HG03558 (cell line): ENCODE data around the gene FNIP1.
"Not testable (repeated sequence)": the region's sequence is repeated elsewhere in the genome, so short reads cannot be mapped to it uniquely, and the experiment has no call there.

Experiments
- ATAC-seq: cut with Tn5 transposase; IDR thresholded peaks from one replicate; pipeline ENCODE4 v1.9.1; 2021; ENCODE audit warnings: moderate number of reproducible peaks; ENCODE audit not compliant: unreplicated experiment; ENCODE audit errors: extremely low read depth

The FNIP1 gene

DNA sequence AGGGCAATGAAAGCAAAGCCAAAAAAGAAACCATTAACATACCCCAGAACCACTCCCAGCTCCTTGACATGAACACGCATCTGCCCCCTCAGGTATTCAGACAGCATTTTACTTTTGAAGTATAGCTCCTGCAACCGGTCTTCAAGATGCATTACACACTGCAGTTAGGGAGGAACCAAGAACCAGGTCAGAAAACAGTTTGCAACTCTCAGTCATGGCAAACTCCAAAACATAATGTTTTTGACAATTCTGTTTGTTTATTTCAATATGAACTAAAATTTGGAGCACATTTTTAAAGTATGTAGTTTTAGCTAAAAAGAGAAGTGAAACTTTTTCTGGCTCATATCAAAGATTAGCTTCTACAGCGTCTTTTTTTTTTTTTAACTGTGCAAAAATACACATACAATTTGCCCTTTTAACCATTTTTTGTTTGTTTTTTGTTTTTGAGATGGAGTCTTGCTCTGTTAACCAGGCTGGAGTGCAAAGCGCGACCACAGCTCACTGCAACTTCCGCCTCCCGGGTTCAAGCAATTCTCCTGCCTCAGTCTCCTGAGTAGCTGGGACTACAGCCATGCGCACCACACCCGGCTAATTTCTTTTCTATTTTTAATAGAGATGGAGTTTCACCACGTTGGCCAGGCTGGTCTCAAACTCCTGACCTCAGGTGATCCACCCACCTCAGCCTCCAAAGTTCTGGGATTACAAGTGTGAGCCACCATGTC, 149.6 kb downstream of the FNIP1 start:
- peak; percentile 40 for ATAC-seq

DNA sequence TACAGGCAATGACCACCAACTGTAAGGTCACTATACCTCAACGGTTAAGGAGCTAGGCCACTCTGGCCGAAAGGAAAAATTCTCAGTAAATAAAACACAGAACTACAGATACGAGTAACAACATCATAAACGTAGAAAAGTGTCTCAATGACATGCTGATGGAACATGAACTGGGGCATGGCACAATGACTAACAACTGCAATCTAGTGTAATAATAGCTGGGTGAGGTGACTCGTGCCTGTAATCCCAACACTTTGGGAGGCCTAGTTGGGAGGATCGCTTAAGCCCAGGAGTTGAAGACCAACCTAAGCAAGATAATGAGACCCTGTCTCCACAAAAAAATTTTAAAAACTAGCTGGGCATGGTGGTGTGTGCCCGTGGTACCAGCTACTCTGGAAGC, 152.0 kb downstream of the FNIP1 start:
- ATAC-seq = no peak

GRCh38 chr5:131644370-131644769, 152.4 kb downstream of the FNIP1 start:
- no peak for ATAC-seq

DNA sequence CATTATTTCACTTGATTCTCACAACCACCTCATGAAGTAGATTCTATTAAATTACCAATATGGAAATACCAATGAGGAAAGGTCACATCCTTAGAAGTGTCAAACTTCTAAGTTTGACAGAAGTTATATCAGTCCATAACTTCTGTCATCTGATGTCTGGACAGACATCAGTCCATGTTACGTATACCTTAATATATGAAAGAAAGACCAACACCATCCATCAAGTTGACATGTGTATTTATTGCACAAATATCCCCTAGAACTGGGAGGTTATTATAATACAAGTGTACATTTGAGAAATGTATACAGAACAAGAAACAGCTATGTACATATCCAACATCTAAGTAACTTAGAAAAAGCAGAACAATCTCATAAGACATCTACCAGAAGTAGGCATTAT, 155.3 kb downstream of the FNIP1 start:
- ATAC-seq = no peak

GRCh38 chr5:131640043-131640856, 156.6 kb downstream of the FNIP1 start:
- ATAC-seq = no peak

DNA sequence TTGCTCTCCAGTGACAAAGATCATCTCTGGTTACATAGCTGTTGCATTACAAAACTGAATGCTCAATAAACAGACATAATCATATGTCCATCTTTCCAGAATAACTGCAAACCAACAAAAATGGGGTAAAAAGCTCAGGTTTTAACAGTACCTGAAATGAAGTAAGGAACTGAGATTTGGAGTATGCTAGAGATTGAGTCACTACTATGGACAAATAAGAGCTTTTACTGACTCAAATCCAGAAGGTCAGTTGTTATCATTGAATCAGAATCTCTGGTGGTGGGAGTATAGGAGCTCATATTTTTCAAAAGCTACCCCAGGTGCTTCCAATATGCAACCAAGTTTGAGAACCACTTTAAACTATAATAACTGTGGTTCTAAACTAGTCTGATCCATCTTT, 157.7 kb downstream of the FNIP1 start:
- ATAC-seq = no peak

DNA sequence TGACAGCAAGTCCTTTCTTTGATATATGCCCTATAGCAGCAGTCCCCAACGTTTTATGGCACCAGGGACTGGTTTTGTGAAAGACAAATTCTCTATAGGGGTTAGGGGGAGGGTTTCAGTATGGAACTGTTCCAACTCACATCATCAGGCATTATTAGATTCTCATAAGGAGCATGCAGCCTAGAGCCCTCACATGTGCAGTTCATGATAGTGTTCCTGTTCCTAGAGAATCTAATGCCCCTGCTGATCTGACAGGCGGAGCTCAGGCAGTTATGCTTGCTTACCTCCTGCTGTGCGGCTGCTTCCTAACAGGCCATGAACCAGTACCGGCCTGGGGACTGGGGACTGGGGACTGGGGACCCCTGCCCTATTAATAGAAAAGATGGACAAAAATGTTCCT, 159.1 kb downstream of the FNIP1 start:
- ATAC-seq = no peak

DNA sequence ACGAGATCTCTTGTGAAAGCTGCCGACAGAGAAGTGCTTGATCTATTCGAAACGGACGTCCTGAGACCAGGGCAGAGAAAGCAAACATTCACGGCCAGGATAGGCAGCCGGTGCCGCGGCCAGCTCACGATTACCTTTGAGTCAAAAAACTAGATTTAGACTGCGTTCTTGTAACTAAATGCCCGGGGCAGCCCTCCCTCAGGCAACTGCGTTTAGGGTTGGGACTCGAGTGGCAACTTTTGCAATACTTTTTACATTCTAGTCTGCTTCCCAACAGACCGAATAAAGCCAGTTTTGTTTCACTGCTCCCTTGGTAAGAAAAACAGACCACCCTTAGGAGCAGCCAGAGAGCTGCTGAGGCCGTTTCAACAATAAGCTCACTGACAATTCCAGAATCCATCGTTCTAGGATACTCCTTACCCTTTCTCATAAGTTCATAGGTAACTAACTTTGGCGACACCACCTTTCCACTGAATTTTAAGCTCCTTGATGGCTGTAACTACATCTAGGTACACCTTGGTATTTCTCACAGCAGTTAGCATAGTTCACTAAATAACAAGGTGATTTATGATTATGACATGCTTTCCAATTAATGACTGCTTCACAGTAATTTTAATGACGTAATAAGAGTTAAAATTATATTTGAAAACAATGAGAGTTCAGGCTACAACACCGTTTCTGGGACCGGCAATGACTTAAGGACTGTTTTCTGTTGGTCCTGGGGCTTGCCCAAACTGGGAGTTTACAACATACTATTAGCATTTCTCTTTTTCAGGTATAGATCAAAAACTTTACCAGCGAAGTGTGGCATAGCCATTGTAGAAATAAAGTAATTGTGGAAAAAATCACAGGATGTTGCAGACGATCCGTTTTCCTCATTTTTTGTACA, 160.9 kb downstream of the FNIP1 start:
- ATAC-seq = no peak

GRCh38 chr5:131634996-131635683, 161.7 kb downstream of the FNIP1 start, which contains the start of gene RAPGEF6:
Gene RAPGEF6 (minus strand): TSS chr5:131635229. CDS start chr5:131635030, 199 bp downstream.
- peak; percentile 75 for ATAC-seq

GRCh38 chr5:131634666-131634995, 162.2 kb downstream of the FNIP1 start:
- ATAC-seq = peak; percentile 9

GRCh38 chr5:131634238-131634637, 162.6 kb downstream of the FNIP1 start:
- ATAC-seq = no peak

DNA sequence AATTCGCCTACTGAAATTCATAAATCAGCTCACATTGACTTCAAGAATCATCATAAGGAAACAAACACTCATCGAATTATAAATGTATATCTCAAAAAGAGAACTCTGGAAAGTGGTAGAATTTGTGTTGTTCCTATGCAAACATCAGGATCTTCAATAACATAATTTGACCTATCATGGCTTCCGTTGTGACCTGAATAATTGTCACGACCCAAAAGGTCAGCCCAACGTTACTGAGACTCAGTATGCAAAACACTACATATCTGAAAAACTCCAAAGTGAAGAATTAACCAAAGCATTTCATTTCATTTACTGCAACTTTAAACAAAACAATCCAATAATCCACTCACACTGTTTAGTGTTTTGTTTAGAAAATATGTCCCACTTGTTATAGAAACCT, 163.0 kb downstream of the FNIP1 start:
- no peak for ATAC-seq

- ATAC-seq = no peak
Observed at GRCh38 chr5:131630963-131631350, 165.9 kb downstream of the FNIP1 start.

- ATAC-seq = no peak
Observed at GRCh38 chr5:131630208-131630962, 166.4 kb downstream of the FNIP1 start.

DNA sequence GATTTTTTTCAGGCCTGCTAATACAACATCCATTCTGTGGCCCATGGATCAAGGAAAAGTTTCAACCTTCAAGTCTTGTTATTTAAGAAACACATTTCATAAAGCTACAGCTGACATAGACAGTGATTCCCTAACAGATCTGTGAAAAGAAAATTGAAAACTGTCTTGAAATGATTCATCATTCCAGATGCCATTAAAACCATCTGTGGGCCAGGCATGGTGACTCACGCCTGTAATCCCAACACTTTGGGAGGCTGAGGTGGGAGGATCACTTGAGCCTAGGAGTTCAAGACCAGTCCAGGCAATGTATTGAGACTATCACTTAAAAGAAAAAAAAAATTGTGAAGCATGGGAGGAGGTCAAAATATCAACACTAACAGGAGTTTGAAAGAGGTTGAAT, 167.8 kb downstream of the FNIP1 start:
- no peak for ATAC-seq

DNA sequence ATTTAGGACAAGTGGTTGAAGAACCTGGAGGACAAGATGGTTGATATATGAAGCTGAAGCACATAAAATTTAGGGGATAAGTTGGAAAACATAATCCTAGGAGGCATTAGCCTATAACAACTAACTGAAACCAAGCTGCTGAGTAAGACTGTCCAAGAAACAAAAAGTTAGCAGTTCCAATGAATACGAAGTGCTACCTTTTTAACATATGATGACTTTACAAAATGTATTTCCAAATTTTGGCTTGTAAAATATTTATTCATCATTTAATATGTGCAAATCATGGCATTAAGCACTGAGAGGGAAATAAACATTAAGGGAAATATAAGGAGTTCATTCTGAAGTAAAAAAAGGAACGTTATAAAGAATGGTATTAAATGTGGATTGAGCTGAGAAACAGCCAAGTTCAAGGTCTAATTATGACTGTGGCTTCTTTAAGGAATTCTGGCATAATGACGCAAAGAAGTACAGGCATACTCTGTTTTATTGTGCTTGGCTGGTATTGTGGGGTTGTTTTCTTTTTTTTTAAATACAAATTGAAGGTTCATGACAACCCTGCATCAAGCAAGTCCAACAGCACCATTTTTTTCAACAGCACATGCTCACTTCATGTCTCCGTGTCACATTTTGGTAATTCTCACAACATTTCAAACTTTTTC, 169.5 kb downstream of the FNIP1 start:
- ATAC-seq = no peak

- no peak for ATAC-seq
Observed at GRCh38 chr5:131622633-131623032, 174.2 kb downstream of the FNIP1 start.

GRCh38 chr5:131621164-131621563, 175.7 kb downstream of the FNIP1 start:
- ATAC-seq = not testable (repeated sequence)

GRCh38 chr5:131619102-131619501, 177.7 kb downstream of the FNIP1 start:
- ATAC-seq = no peak
